ENCODE data around the gene PRMT7.

PRMT7 gene

DNA sequence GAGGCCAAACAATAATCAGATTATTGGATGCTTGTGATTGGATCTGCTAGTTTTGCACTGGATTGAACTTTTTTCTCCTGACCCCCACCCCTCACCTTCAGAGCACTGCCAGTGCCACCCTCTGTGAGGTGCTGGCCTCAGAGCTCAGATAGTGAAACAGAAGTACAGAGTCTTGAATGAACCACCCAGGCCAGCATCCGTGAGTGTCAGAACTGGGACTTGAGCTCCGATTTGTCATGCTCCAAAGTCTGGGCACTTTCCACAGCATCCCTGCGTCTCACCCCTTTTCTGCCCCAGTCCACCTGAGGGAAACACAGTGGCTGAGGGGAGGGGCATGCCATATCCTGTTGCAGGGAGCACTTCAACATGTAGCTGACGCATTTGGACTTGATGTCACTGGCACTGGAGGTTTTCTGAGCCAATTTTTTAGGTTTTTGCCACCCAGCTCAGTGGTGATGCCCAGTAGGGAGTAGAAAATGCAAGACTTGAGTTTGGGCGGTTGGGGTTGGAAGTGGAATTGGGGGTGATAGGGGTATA lies 90.2 kb downstream of the PRMT7 start:
- Histone ChIP-seq H3K36me3 (ENCODE audit: control insufficient read depth, insufficient read depth, low read length) (no peaks in the 10 kb centered on the region), H3K4me1 (ENCODE audit: control insufficient read depth, insufficient read depth, low read length, poor library complexity, severe bottlenecking) (peaks cover 8% of the 10 kb centered on the region), H3K27ac (ENCODE audit: insufficient read depth, low read length, poor library complexity, severe bottlenecking) (no peak overlapping the region), H3K4me3 (ENCODE audit: insufficient read depth, low read depth, low read length, poor library complexity, severe bottlenecking) (no peak overlapping the region), H3K27me3 (replicated peaks; ENCODE audit: control insufficient read depth, insufficient read depth, low read length, poor library complexity, severe bottlenecking) (no peaks in the 10 kb centered on the region), H3K9me3 (ENCODE audit: control insufficient read depth, low read length) (no peaks in the 10 kb centered on the region)
- DNase-seq: no peak

DNA sequence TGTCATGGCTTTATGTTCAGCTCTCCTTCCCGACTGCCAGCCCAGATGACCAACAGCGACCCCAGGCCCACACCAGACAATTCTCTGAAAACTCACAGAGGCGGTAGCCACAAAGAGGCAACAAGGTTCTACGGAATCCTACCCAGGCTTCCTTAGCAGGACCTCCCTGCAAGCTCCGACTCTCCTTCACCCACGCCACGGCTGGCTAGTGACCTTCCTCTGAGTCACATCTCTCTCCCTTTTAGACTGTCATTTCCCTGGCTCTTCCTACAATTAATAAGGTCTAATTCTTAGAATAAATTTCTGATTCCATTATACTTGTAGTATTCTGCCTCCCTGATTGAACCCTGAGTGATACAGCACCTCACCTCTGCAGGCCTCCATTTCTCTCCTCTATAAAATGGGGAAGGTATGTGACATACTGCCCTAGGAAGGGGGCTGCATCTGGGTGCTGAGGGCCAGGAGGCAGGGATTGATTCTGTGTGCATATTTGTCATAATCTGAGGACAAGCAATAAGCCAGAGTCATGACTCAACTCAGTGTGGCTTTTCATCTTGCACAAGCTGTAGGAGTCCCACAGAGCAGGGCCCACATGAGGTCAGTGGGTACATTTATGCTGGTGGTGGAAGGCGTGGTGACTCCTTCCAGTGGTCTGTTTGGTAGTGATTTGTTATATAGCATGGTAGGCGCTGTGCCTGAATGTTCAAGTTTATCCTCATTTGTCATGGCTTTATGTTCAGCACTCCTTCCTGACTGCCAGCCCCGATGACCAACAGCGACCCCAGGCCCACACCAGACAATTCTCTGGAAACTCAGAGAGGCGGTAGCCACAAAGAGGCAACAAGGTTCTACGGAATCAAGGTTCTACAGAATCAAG lies 91.3 kb downstream of the PRMT7 start:
- Histone ChIP-seq H3K9me3 (ENCODE audit: control insufficient read depth, low read length) (no peaks in the 10 kb centered on the region), H3K4me1 (ENCODE audit: control insufficient read depth, insufficient read depth, low read length, poor library complexity, severe bottlenecking) (peaks cover 8% of the 10 kb centered on the region), H3K27me3 (replicated peaks; ENCODE audit: control insufficient read depth, insufficient read depth, low read length, poor library complexity, severe bottlenecking) (no peaks in the 10 kb centered on the region), H3K27ac (ENCODE audit: insufficient read depth, low read length, poor library complexity, severe bottlenecking) (no peak overlapping the region), H3K36me3 (ENCODE audit: control insufficient read depth, insufficient read depth, low read length) (no peaks in the 10 kb centered on the region), H3K4me3 (ENCODE audit: insufficient read depth, low read depth, low read length, poor library complexity, severe bottlenecking) (no peak overlapping the region)
- DNase-seq: no peak

DNA sequence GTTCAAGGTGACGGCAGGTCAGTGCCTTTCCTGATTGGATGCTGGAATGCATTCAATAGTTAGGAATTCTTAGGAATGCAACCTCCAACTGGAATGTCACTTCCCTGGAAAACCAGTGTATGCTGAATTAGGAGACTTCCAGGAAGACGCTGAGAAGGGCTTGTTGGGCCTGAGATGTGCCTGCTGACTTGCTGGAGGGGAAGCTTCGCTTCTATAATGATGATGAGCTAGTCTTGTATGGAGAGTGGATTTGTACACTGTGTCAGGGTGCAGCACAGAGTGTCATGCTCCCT lies 91.9 kb downstream of the PRMT7 start:
- Histone ChIP-seq H3K9me3 (ENCODE audit: control insufficient read depth, low read length) (no peaks in the 10 kb centered on the region), H3K27me3 (replicated peaks; ENCODE audit: control insufficient read depth, insufficient read depth, low read length, poor library complexity, severe bottlenecking) (no peaks in the 10 kb centered on the region), H3K4me1 (ENCODE audit: control insufficient read depth, insufficient read depth, low read length, poor library complexity, severe bottlenecking) (peaks cover 8% of the 10 kb centered on the region), H3K27ac (ENCODE audit: insufficient read depth, low read length, poor library complexity, severe bottlenecking) (no peak overlapping the region), H3K36me3 (ENCODE audit: control insufficient read depth, insufficient read depth, low read length) (no peaks in the 10 kb centered on the region), H3K4me3 (ENCODE audit: insufficient read depth, low read depth, low read length, poor library complexity, severe bottlenecking) (no peak overlapping the region)
- no peak for DNase-seq

DNA sequence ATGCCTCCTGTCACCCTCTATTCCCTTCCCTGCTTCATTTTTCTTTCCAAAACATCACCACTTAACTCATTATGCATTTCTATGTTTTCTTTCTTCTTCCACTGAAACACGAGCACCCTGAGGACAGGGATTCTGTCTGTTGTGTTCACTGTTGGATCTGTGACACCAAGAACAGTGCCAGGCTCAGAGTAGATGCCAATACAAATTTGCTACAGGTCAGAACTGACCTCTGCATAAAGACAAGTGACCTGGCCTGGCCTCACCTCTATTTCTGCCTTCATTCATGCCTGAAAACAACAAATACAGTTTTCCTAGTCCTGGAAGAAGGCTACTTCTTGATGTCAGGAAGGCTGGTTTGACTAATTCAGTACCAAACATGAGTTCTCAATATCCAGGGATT lies 92.4 kb downstream of the PRMT7 start:
- no peak overlapping the region for H3K27ac ChIP-seq (ENCODE audit: insufficient read depth, low read length, poor library complexity, severe bottlenecking)
- DNase-seq: no peak
- no peaks in the 10 kb centered on the region for H3K27me3 ChIP-seq (replicated peaks; ENCODE audit: control insufficient read depth, insufficient read depth, low read length, poor library complexity, severe bottlenecking)
- no peaks in the 10 kb centered on the region for H3K9me3 ChIP-seq (ENCODE audit: control insufficient read depth, low read length)
- peaks cover 8% of the 10 kb centered on the region for H3K4me1 ChIP-seq (ENCODE audit: control insufficient read depth, insufficient read depth, low read length, poor library complexity, severe bottlenecking)
- no peaks in the 10 kb centered on the region for H3K36me3 ChIP-seq (ENCODE audit: control insufficient read depth, insufficient read depth, low read length)
- no peak overlapping the region for H3K4me3 ChIP-seq (ENCODE audit: insufficient read depth, low read depth, low read length, poor library complexity, severe bottlenecking)

DNA sequence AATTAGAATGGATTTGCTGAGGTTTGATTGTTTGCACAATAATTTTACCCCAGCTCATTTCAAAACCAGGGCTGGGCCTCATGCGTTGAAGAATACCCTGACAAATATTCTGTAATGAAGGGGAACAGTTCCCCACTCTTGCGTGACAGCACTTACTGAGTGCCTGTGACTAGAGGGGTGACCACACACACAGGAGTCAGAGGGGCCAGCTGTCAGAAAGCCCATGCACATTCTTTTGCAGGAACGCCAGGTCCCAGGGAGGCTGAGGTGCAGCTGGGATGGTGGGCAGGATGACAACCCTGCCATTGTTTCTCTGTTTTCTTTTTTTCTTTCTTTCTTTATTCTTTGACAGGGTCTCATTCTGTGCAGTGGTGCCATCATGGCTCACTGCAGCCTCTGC lies 92.9 kb downstream of the PRMT7 start:
- DNase-seq: no peak
- Histone ChIP-seq H3K4me3 (ENCODE audit: insufficient read depth, low read depth, low read length, poor library complexity, severe bottlenecking) (no peak overlapping the region), H3K9me3 (ENCODE audit: control insufficient read depth, low read length) (no peaks in the 10 kb centered on the region), H3K36me3 (ENCODE audit: control insufficient read depth, insufficient read depth, low read length) (no peaks in the 10 kb centered on the region), H3K27ac (ENCODE audit: insufficient read depth, low read length, poor library complexity, severe bottlenecking) (no peak overlapping the region), H3K4me1 (ENCODE audit: control insufficient read depth, insufficient read depth, low read length, poor library complexity, severe bottlenecking) (peaks cover 8% of the 10 kb centered on the region), H3K27me3 (replicated peaks; ENCODE audit: control insufficient read depth, insufficient read depth, low read length, poor library complexity, severe bottlenecking) (no peaks in the 10 kb centered on the region)

DNA sequence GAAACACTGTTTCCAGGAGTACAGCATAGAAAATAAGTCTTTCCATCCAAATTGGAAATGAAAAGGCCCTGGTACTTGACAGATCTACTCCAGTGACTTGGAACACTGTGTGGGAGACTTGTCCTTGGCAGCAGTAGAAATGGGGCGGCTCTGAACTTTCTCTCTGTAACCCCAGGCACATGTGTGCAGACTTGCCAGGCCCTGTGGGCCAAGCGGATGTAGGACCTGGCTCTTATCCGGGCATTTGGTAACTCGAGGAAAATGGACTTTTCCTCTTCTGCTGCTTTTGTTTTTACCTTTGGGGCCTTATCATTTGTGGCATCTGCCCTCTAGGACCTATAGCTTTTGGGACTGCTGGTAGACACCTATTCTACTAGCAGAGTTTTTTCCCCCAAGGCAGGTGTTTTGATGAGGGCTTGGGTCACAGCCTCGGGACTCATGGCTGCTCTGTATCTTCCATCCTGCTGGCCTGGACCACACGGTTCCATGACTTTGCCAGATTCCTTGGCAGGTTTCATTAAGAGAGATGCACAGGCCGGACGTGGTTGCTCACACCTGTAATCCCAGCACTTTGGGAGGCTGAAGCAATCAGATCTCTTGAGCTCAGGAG lies 94.0 kb downstream of the PRMT7 start:
- DNase-seq: no peak
- peaks cover 8% of the 10 kb centered on the region for H3K4me1 ChIP-seq (ENCODE audit: control insufficient read depth, insufficient read depth, low read length, poor library complexity, severe bottlenecking)
- no peaks in the 10 kb centered on the region for H3K36me3 ChIP-seq (ENCODE audit: control insufficient read depth, insufficient read depth, low read length)
- no peaks in the 10 kb centered on the region for H3K27me3 ChIP-seq (replicated peaks; ENCODE audit: control insufficient read depth, insufficient read depth, low read length, poor library complexity, severe bottlenecking)
- no peak overlapping the region for H3K27ac ChIP-seq (ENCODE audit: insufficient read depth, low read length, poor library complexity, severe bottlenecking)
- H3K9me3 ChIP-seq (ENCODE audit: control insufficient read depth, low read length): no peaks in the 10 kb centered on the region
- no peak overlapping the region for H3K4me3 ChIP-seq (ENCODE audit: insufficient read depth, low read depth, low read length, poor library complexity, severe bottlenecking)

DNA sequence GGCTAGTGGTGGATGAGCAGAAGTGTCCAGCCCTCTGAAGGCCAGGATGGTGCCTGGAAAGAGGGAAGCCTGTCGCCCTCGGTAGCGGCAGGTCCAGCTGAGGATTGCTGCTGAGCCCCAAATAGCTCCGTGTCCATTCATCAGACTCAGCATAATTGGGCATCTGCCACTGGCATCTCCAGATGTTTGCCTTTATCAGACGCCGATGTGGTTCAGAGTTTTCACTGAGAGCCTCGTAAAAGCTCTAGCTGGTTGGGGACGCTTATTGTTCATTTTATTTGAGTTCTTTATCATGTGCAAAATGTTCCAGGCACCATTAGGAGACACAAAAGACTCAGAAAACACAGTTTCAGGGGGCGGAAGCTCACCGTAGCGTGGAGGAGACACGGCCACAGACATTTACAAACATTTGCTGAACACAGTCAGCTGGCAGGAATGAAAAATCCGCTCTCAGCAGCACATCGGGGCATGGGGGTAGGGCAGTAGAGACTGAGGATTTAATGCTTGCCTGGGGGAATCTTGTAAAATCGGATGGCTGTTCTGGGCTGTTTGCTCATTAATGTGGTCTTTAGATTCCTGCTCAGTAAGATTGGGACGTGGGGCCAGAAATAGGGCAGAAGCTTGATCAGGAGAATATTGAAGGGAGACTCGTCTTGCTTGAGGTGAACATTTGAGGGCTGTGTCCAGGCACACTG lies 95.8 kb downstream of the PRMT7 start:
- H3K4me1 ChIP-seq (ENCODE audit: control insufficient read depth, insufficient read depth, low read length, poor library complexity, severe bottlenecking): no peaks in the 10 kb centered on the region
- H3K27ac ChIP-seq (ENCODE audit: insufficient read depth, low read length, poor library complexity, severe bottlenecking): no peak overlapping the region
- no peak overlapping the region for H3K4me3 ChIP-seq (ENCODE audit: insufficient read depth, low read depth, low read length, poor library complexity, severe bottlenecking)
- DNase-seq: no peak
- no peaks in the 10 kb centered on the region for H3K27me3 ChIP-seq (replicated peaks; ENCODE audit: control insufficient read depth, insufficient read depth, low read length, poor library complexity, severe bottlenecking)
- H3K9me3 ChIP-seq (ENCODE audit: control insufficient read depth, low read length): no peaks in the 10 kb centered on the region
- no peaks in the 10 kb centered on the region for H3K36me3 ChIP-seq (ENCODE audit: control insufficient read depth, insufficient read depth, low read length)
